ENCODE measurements around the gene PDLIM1. TPM values are rescaled to one million over a fixed set of nuclear protein-coding genes. Genes with fewer than 3 reads are reported as not detected.

PDLIM1 gene
- total RNA-seq, 2 experiments from 2014 or later = 9.4 to 9.5 TPM

- ATAC-seq = no peak
- DNase-seq = no peak
- H3K27ac Mint-ChIP-seq = no peak overlapping the region
- H3K4me1 Mint-ChIP-seq (ENCODE audit: low read depth) = no peaks in the 10 kb centered on the region
- peaks cover 10% of the 10 kb centered on the region for H3K27me3 Mint-ChIP-seq (ENCODE audit: low read depth)
- ChIA-PET POLR2A (no interaction called here), CTCF (interaction anchor here (0.8 to 1.8 kb wide), 4 partner anchors 34 to 1009 kb away, joined by 3 to 4 read pairs (median 3); no protein-coding TSS in a partner anchor)
- H3K9me3 Mint-ChIP-seq (ENCODE audit: insufficient read depth) = no peaks in the 10 kb centered on the region
- no peaks in the 10 kb centered on the region for H3K36me3 Mint-ChIP-seq (ENCODE audit: low read depth)
- H3K4me3 Mint-ChIP-seq = no peak overlapping the region
Observed at GRCh38 chr10:95329296-95329695, 38.5 kb upstream of the PDLIM1 start.

- DNase-seq (no peak), ATAC-seq (no peak)
- H3K4me3 Mint-ChIP-seq = no peak overlapping the region
- peaks cover 14% of the 10 kb centered on the region for H3K27me3 Mint-ChIP-seq (ENCODE audit: low read depth)
- CTCF ChIA-PET = interaction anchor here (0.7 to 1.8 kb wide), 2 partner anchors 82 to 85 kb away, joined by 3 to 4 read pairs; no protein-coding TSS in a partner anchor
- no peaks in the 10 kb centered on the region for H3K4me1 Mint-ChIP-seq (ENCODE audit: low read depth)
- H3K9me3 Mint-ChIP-seq (ENCODE audit: insufficient read depth) = no peaks in the 10 kb centered on the region
- no peaks in the 10 kb centered on the region for H3K36me3 Mint-ChIP-seq (ENCODE audit: low read depth)
- POLR2A ChIA-PET = no interaction called here
- no peak overlapping the region for H3K27ac Mint-ChIP-seq
Observed at GRCh38 chr10:95328013-95328412, 37.2 kb upstream of the PDLIM1 start.

- ATAC-seq = no peak
- POLR2A ChIA-PET = no interaction called here
- Mint-ChIP-seq H3K4me1 (ENCODE audit: low read depth) (no peaks in the 10 kb centered on the region), H3K4me3 (no peak overlapping the region), H3K27me3 (ENCODE audit: low read depth) (peaks cover 14% of the 10 kb centered on the region), H3K9me3 (ENCODE audit: insufficient read depth) (no peaks in the 10 kb centered on the region), H3K36me3 (ENCODE audit: low read depth) (no peaks in the 10 kb centered on the region), H3K27ac (no peak overlapping the region)
- CTCF ChIA-PET = no interaction called here
- DNase-seq = no peak
Observed at GRCh38 chr10:95327367-95327766, 36.6 kb upstream of the PDLIM1 start.

- H3K36me3 Mint-ChIP-seq (ENCODE audit: low read depth) = no peaks in the 10 kb centered on the region
- POLR2A ChIA-PET = no interaction called here
Observed at GRCh38 chr10:95326396-95326795, 35.6 kb upstream of the PDLIM1 start.

GRCh38 chr10:95325863-95326262, 35.1 kb upstream of the PDLIM1 start:
- DNase-seq = no peak
- Mint-ChIP-seq H3K9me3 (ENCODE audit: insufficient read depth) (no peaks in the 10 kb centered on the region), H3K4me1 (ENCODE audit: low read depth) (no peaks in the 10 kb centered on the region), H3K27ac (no peak overlapping the region), H3K27me3 (ENCODE audit: low read depth) (peaks cover 21% of the 10 kb centered on the region), H3K4me3 (no peak overlapping the region), H3K36me3 (ENCODE audit: low read depth) (no peaks in the 10 kb centered on the region)
- CTCF ChIA-PET = no interaction called here
- no peak for ATAC-seq
- POLR2A ChIA-PET = no interaction called here

More at GRCh38 chr10:95326396-95326795, 35.6 kb upstream of the PDLIM1 start:
- no peaks in the 10 kb centered on the region for H3K9me3 Mint-ChIP-seq (ENCODE audit: insufficient read depth)
- peaks cover 16% of the 10 kb centered on the region for H3K27me3 Mint-ChIP-seq (ENCODE audit: low read depth)
- DNase-seq = no peak
- CTCF ChIA-PET = no interaction called here
- H3K27ac Mint-ChIP-seq = no peak overlapping the region
- no peaks in the 10 kb centered on the region for H3K4me1 Mint-ChIP-seq (ENCODE audit: low read depth)
- no peak for ATAC-seq
- no peak overlapping the region for H3K4me3 Mint-ChIP-seq

- Mint-ChIP-seq H3K36me3 (ENCODE audit: low read depth) (no peaks in the 10 kb centered on the region), H3K9me3 (ENCODE audit: insufficient read depth) (no peaks in the 10 kb centered on the region), H3K4me1 (ENCODE audit: low read depth) (no peaks in the 10 kb centered on the region), H3K27ac (no peak overlapping the region), H3K4me3 (no peak overlapping the region), H3K27me3 (ENCODE audit: low read depth) (peaks cover 24% of the 10 kb centered on the region)
- no peak for ATAC-seq
- no peak for DNase-seq
- CTCF ChIA-PET = interaction anchor here (1.3 kb wide), 1 partner anchor 50 kb away, joined by 3 read pairs; no protein-coding TSS in a partner anchor
- POLR2A ChIA-PET = no interaction called here
Observed at GRCh38 chr10:95324436-95325268, 33.8 kb upstream of the PDLIM1 start.

GRCh38 chr10:95321554-95322301, 30.9 kb upstream of the PDLIM1 start:
- H3K36me3 Mint-ChIP-seq (ENCODE audit: low read depth) = no peaks in the 10 kb centered on the region
- H3K27me3 Mint-ChIP-seq (ENCODE audit: low read depth) = peaks cover 18% of the 10 kb centered on the region
- no peak overlapping the region for H3K27ac Mint-ChIP-seq
- H3K4me1 Mint-ChIP-seq (ENCODE audit: low read depth) = no peaks in the 10 kb centered on the region
- POLR2A ChIA-PET = no interaction called here
- DNase-seq = no peak
- no peak overlapping the region for H3K4me3 Mint-ChIP-seq
- no peak for ATAC-seq
- no peaks in the 10 kb centered on the region for H3K9me3 Mint-ChIP-seq (ENCODE audit: insufficient read depth)
- CTCF ChIA-PET = interaction anchor here (2.3 kb wide), 1 partner anchor 78 kb away, joined by 8 read pairs; no protein-coding TSS in a partner anchor

GRCh38 chr10:95319239-95319638, 28.4 kb upstream of the PDLIM1 start:
- ChIA-PET CTCF (no interaction called here), POLR2A (no interaction called here)
- H3K9me3 Mint-ChIP-seq (ENCODE audit: insufficient read depth) = no peaks in the 10 kb centered on the region
- ATAC-seq (no peak), DNase-seq (no peak)
- H3K4me3 Mint-ChIP-seq = no peak overlapping the region
- H3K27me3 Mint-ChIP-seq (ENCODE audit: low read depth) = peaks cover 19% of the 10 kb centered on the region
- H3K27ac Mint-ChIP-seq = no peak overlapping the region
- no peaks in the 10 kb centered on the region for H3K36me3 Mint-ChIP-seq (ENCODE audit: low read depth)
- no peaks in the 10 kb centered on the region for H3K4me1 Mint-ChIP-seq (ENCODE audit: low read depth)

GRCh38 chr10:95315509-95315908, 24.7 kb upstream of the PDLIM1 start:
- no peaks in the 10 kb centered on the region for H3K9me3 Mint-ChIP-seq (ENCODE audit: insufficient read depth)
- ChIA-PET CTCF (no interaction called here), POLR2A (no interaction called here)
- H3K27ac Mint-ChIP-seq = no peak overlapping the region
- H3K36me3 Mint-ChIP-seq (ENCODE audit: low read depth) = no peaks in the 10 kb centered on the region
- no peak overlapping the region for H3K4me3 Mint-ChIP-seq
- peaks cover 4% of the 10 kb centered on the region for H3K4me1 Mint-ChIP-seq (ENCODE audit: low read depth)
- DNase-seq (no peak), ATAC-seq (no peak)
- peaks cover 15% of the 10 kb centered on the region for H3K27me3 Mint-ChIP-seq (ENCODE audit: low read depth)

GRCh38 chr10:95314192-95314918, 23.6 kb upstream of the PDLIM1 start:
- CTCF ChIA-PET = no interaction called here
- no peak for ATAC-seq
- no peak overlapping the region for H3K4me3 Mint-ChIP-seq

GRCh38 chr10:95312986-95313495, 22.2 kb upstream of the PDLIM1 start:
- no peaks in the 10 kb centered on the region for H3K36me3 Mint-ChIP-seq (ENCODE audit: low read depth)
- peaks cover 15% of the 10 kb centered on the region for H3K27me3 Mint-ChIP-seq (ENCODE audit: low read depth)
- H3K9me3 Mint-ChIP-seq (ENCODE audit: insufficient read depth) = no peaks in the 10 kb centered on the region
- ChIA-PET POLR2A (no interaction called here), CTCF (no interaction called here)
- no peak for DNase-seq
- H3K4me1 Mint-ChIP-seq (ENCODE audit: low read depth) = peaks cover 25% of the 10 kb centered on the region
- H3K27ac Mint-ChIP-seq = no peak overlapping the region
- H3K4me3 Mint-ChIP-seq = no peak overlapping the region
- ATAC-seq = no peak

More at GRCh38 chr10:95314192-95314918, 23.6 kb upstream of the PDLIM1 start:
- Mint-ChIP-seq H3K36me3 (ENCODE audit: low read depth) (no peaks in the 10 kb centered on the region), H3K4me1 (ENCODE audit: low read depth) (peaks cover 15% of the 10 kb centered on the region), H3K9me3 (ENCODE audit: insufficient read depth) (no peaks in the 10 kb centered on the region), H3K27me3 (ENCODE audit: low read depth) (peaks cover 15% of the 10 kb centered on the region), H3K27ac (no peak overlapping the region)
- DNase-seq = no peak
- POLR2A ChIA-PET = interaction anchor here (0.7 kb wide), 1 partner anchor 19 kb away, joined by 3 read pairs; no protein-coding TSS in a partner anchor
